Aorta (tissue), 5 donors: ENCODE data around the gene B3GALT5. TPM values are rescaled to one million over a fixed set of nuclear protein-coding genes. Genes with fewer than 3 reads are reported as not detected.
"Not testable (repeated sequence)": the region's sequence is repeated elsewhere in the genome, so short reads cannot be mapped to it uniquely, and the experiment has no call there.

Experiments
- ATAC-seq: fragments of 200-7000 bp; cut with Tn5 transposase; one replicate; pipeline ENCODE4 v1.9.1; 2022; ENCODE audit warnings: moderate library complexity; ENCODE audit not compliant: low FRiP score
- DNase-seq, 2 donors: peaks; one replicate each; pipeline ENCODE4 v3.0.0-alpha.2; 2020
- H3K27ac ChIP-seq, 2 donors: one replicate each; pipeline ENCODE4 v1.5.1; 2013; ENCODE audit warnings: low read length in 2 of 2, mild to moderate bottlenecking in 2 of 2, moderate library complexity in 2 of 2, control low read depth in 1 of 2, inconsistent platforms in 1 of 2, low read depth in 1 of 2
- H3K27me3 ChIP-seq, 2 donors: one replicate each; pipeline ENCODE4 v1.6.1; 2013; ENCODE audit warnings: control low read depth in 1 of 2, low read length in 1 of 2, mild to moderate bottlenecking in 1 of 2, moderate library complexity in 1 of 2; ENCODE audit not compliant: insufficient read depth in 2 of 2, control insufficient read depth in 1 of 2
- H3K36me3 ChIP-seq, 2 donors: one replicate each; pipeline ENCODE4 v1.6.1; 2013; ENCODE audit warnings: control low read depth in 1 of 2, low read length in 1 of 2, mild to moderate bottlenecking in 1 of 2; ENCODE audit not compliant: insufficient read depth in 2 of 2, control insufficient read depth in 1 of 2
- H3K4me1 ChIP-seq, 2 donors: one replicate each; pipeline ENCODE4 v1.6.1; 2013; ENCODE audit warnings: low read length in 2 of 2, control low read depth in 1 of 2, mild to moderate bottlenecking in 1 of 2, moderate library complexity in 1 of 2; ENCODE audit not compliant: insufficient read depth in 2 of 2, control insufficient read depth in 1 of 2
- H3K4me3 ChIP-seq, 2 donors: one replicate each; pipeline ENCODE4 v1.5.1; 2013; ENCODE audit warnings: low read length in 2 of 2, control low read depth in 1 of 2, mild to moderate bottlenecking in 1 of 2
- H3K9me3 ChIP-seq: one replicate; pipeline ENCODE4 v1.6.1; 2013; ENCODE audit warnings: mild to moderate bottlenecking, low read length; ENCODE audit not compliant: control insufficient read depth
- WGBS, 2 donors: extraction: QIAGEN DNeasy Blood & Tissue Kit; methylation state at CpG; one replicate each; pipeline ENCODE4 v1.1.7; 2013; 5-methylcytosine and 5-hydroxymethylcytosine counted together
- intact Hi-C, 2 donors: fragments of 100-400 bp; cut with DNase I; formaldehyde crosslinking; loops; one replicate each; pipeline versions ENCODE4 v1.14.2 to v1.15.0; 2022
- polyA plus RNA-seq, 2 donors: library from polyadenylated mRNA; stranded (reverse); fragments of 200-250 nt; gene quantifications; one replicate each; pipeline ENCODE4 v1.2.3, GENCODE V29; 2013
- total RNA-seq, 2 donors: library from RNA; stranded (reverse); fragmentation: NEBNext Ultra II Directional; extraction: Animal tissue kit (Norgen Biotek cat#: 25700); gene quantifications; one replicate each; pipeline ENCODE4 v1.2.1, GENCODE V29; 2021
- donor health status: healthy with polysubstance abuse.
- donor health status: Bipolar disorder and iron deficiency.
- donor health status: DM: no; HTN: no; CAD: no.
- donor health status: DM: no; HTN: no; CAD: no.
- donor health status: DM: yes; HTN: yes; CAD: no.

The B3GALT5 gene
- total and polyA plus RNA-seq, 4 donors: 0.10 to 0.50 (median 0.30) TPM

DNA sequence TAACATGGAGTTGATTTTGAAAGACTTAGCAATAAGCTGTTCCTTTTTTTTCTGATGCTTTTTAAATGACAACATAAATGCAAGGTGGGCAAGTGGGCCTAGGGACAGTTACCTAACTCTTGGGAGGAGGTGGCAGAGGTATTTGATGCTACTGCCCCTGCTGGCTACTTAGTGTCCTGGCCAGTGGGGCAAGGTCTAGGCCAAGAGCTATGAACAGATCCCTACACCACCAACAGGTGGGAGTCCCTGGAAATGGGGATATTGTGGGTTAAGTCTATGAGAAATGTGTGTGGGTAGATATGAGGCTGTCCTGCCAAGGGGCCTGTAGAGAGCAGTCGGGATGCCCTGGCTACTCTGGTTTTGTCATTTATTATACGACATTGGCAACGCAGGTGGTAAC, 31.3 kb upstream of the B3GALT5 start:
- DNase-seq (no peak), ATAC-seq (no peak)
- no peaks in the 10 kb centered on the region for H3K27me3 ChIP-seq
- no peaks in the 10 kb centered on the region for H3K36me3 ChIP-seq
- intact Hi-C loops: no loop called here
- 94 to 96% methylated on average over 3 of the region's 3 CpGs for WGBS, 2 donors
- no peak overlapping the region for H3K27ac ChIP-seq
- H3K4me1 ChIP-seq: no peaks in the 10 kb centered on the region
- H3K4me3 ChIP-seq: no peak overlapping the region
- H3K9me3 ChIP-seq: no peaks in the 10 kb centered on the region

DNA sequence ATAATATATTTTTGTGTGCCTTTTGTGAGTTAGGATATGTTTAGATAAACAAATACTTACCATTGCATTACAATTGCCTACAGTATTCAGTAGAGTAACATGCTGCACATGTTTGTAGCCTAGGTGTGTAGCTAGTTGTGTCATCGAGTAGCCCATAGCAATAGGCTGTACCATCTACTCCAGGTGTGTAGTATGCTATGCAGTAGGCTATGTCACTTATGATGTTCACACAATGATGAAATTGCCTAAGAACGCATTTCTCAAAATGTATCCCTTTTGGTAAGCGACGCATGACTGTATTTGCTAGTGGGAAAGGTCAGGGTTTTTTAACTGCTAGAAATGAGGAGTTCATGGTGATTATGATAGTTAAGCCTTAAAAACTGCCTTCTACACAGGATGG, 30.0 kb upstream of the B3GALT5 start:
- Histone ChIP-seq H3K36me3 (no peaks in the 10 kb centered on the region), H3K27me3 (no peaks in the 10 kb centered on the region), H3K27ac (no peak overlapping the region), H3K9me3 (no peaks in the 10 kb centered on the region), H3K4me3 (no peak overlapping the region), H3K4me1 (no peaks in the 10 kb centered on the region)
- DNase-seq (no peak), ATAC-seq (no peak)
- 96 to 97% methylated on average over 4 of the region's 4 CpGs for WGBS, 2 donors
- intact Hi-C loops: no loop called here

- intact Hi-C loops: not testable (repeated sequence)
Measured at GRCh38 chr21:39583586-39583985, 29.2 kb upstream of the B3GALT5 start.

DNA sequence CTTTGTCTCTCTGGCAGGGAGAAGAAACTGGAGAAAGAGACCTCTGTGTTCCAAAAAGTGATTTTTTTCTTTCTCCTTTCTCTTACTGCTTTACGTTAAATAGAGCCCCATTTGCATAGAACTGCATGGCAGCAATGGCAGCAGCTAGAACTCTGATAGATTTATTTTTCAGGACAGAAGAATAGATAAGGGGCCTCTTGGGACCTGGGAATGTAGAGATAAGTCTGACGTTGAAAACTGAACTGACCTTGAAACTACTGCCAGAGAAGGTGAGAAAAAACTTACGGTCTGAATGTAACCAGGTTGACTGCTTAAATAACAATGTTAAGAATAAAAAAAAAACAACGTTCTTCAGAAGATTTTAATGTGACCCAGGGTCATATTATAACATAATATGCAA, 25.4 kb upstream of the B3GALT5 start:
- intact Hi-C loops: no loop called here
- DNase-seq (no peak), ATAC-seq (no peak)
- Histone ChIP-seq H3K27ac (no peak overlapping the region), H3K9me3 (no peaks in the 10 kb centered on the region), H3K27me3 (no peaks in the 10 kb centered on the region), H3K36me3 (no peaks in the 10 kb centered on the region), H3K4me3 (no peak overlapping the region), H3K4me1 (no peaks in the 10 kb centered on the region)
- 28 to 30% methylated on average over 4 of the region's 4 CpGs for WGBS, 2 donors

More at GRCh38 chr21:39583586-39583985, 29.2 kb upstream of the B3GALT5 start:
- 81 to 87% methylated on average over 2 of the region's 2 CpGs for WGBS, 2 donors
- H3K9me3 ChIP-seq, H3K36me3 ChIP-seq, H3K27ac ChIP-seq, H3K4me3 ChIP-seq, ATAC-seq, H3K4me1 ChIP-seq, DNase-seq, H3K27me3 ChIP-seq: not testable (repeated sequence)

DNA sequence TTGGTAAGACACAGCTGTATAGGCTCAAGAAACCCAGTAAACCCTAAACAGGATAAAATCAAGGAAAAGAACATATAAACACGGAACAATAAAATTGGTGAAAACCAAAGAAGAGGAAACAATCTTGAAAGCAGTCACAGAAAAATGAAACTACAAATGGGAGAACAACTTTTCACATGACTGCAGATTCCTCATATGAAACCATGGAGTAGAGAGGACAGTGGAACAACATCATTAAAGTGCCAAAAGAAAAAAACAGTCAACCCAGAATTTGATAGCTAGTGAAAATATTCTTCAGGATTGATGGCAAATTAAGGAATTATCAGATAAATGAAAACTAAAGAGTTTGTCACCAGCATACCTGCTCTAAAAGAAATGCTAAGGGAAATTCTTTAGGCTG, 23.9 kb upstream of the B3GALT5 start:
- H3K9me3 ChIP-seq: no peaks in the 10 kb centered on the region
- H3K4me1 ChIP-seq: no peaks in the 10 kb centered on the region
- no peak overlapping the region for H3K4me3 ChIP-seq
- H3K27me3 ChIP-seq: no peaks in the 10 kb centered on the region
- DNase-seq (no peak), ATAC-seq (no peak)
- H3K27ac ChIP-seq: no peak overlapping the region
- 45 to 94% methylated on average over 1 of the region's 1 CpG for WGBS, 2 donors
- intact Hi-C loops: no loop called here
- no peaks in the 10 kb centered on the region for H3K36me3 ChIP-seq

DNA sequence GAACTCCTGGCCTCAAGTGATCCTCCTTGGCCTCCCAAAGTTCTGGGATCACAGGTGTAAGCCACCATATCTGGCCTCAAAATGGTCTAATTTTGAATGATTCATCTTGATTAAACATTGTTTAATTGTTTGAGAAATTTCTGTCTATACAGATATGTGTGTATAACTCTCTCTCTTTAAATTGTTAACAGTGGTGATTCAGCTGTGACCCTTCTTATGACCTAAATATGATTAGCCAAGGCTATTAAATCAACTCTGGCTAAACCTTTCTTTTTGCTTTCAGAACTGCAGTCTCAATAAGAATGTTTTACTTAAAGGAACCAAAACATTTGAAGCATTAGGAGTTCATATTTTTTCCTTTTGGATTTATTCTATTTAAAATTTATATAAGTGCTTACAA, 19.2 kb upstream of the B3GALT5 start:
- no peak overlapping the region for H3K4me3 ChIP-seq
- no peak overlapping the region for H3K27ac ChIP-seq
- H3K4me1 ChIP-seq: no peaks in the 10 kb centered on the region
- peaks cover 1% of the 10 kb centered on the region for H3K9me3 ChIP-seq
- intact Hi-C loops: no loop called here
- DNase-seq (no peak), ATAC-seq (no peak)
- no peaks in the 10 kb centered on the region for H3K27me3 ChIP-seq
- H3K36me3 ChIP-seq: no peaks in the 10 kb centered on the region

GRCh38 chr21:39595465-39595864, 17.3 kb upstream of the B3GALT5 start:
- no peaks in the 10 kb centered on the region for H3K27me3 ChIP-seq
- no peak for ATAC-seq
- WGBS, 2 donors: 66 to 75% methylated on average over 3 of the region's 3 CpGs
- intact Hi-C loops: no loop called here
- H3K4me3 ChIP-seq: no peak overlapping the region
- no peak for DNase-seq
- H3K27ac ChIP-seq: no peak overlapping the region
- peaks cover 1% of the 10 kb centered on the region for H3K9me3 ChIP-seq
- no peaks in the 10 kb centered on the region for H3K4me1 ChIP-seq
- no peaks in the 10 kb centered on the region for H3K36me3 ChIP-seq

- H3K27ac ChIP-seq: no peak overlapping the region
- 54 to 55% methylated on average over 7 of the region's 7 CpGs for WGBS, 2 donors
- H3K4me3 ChIP-seq: no peak overlapping the region
- ATAC-seq (no peak), DNase-seq (no peak)
- H3K4me1 ChIP-seq: no peaks in the 10 kb centered on the region
- intact Hi-C loops: no loop called here
- H3K36me3 ChIP-seq: no peaks in the 10 kb centered on the region
- no peaks in the 10 kb centered on the region for H3K27me3 ChIP-seq
- peaks cover 1% of the 10 kb centered on the region for H3K9me3 ChIP-seq
Measured at GRCh38 chr21:39597595-39597994, 15.1 kb upstream of the B3GALT5 start.

- no peaks in the 10 kb centered on the region for H3K4me1 ChIP-seq
- no peak for DNase-seq
- no peaks in the 10 kb centered on the region for H3K36me3 ChIP-seq
- no peak for ATAC-seq
- intact Hi-C loops: no loop called here
- peaks cover 1% of the 10 kb centered on the region for H3K9me3 ChIP-seq
- no peaks in the 10 kb centered on the region for H3K27me3 ChIP-seq
- H3K4me3 ChIP-seq: no peak overlapping the region
- 92 to 93% methylated on average over 5 of the region's 5 CpGs for WGBS, 2 donors
- no peak overlapping the region for H3K27ac ChIP-seq
Measured at GRCh38 chr21:39599191-39599970, 13.4 kb upstream of the B3GALT5 start.
